Stomach smooth muscle (tissue), 2 donors: Measurements from ENCODE around the gene EXD1.
"Not testable (repeated sequence)": the region's sequence is repeated elsewhere in the genome, so short reads cannot be mapped to it uniquely, and the experiment has no call there.

Experiments used
- H3K27ac ChIP-seq: one replicate; pipeline ENCODE4 v1.7.0; 2013; ENCODE audit warnings: mild to moderate bottlenecking, low read length, inconsistent platforms
- H3K27me3 ChIP-seq, 2 donors: one replicate each; pipeline ENCODE4 v1.7.0; 2013; ENCODE audit warnings: low read length in 2 of 2; ENCODE audit not compliant: insufficient read depth in 2 of 2, control insufficient read depth in 1 of 2
- H3K36me3 ChIP-seq, 2 donors: one replicate each; pipeline ENCODE4 v1.7.0; 2013; ENCODE audit warnings: low read length in 2 of 2; ENCODE audit not compliant: control insufficient read depth in 2 of 2, insufficient read depth in 2 of 2
- H3K4me1 ChIP-seq: one replicate; pipeline ENCODE4 v1.7.0; 2013; ENCODE audit warnings: low read length; ENCODE audit not compliant: control insufficient read depth, insufficient read depth
- H3K4me3 ChIP-seq, 2 donors: one replicate each; pipeline ENCODE4 v1.7.0; 2013; ENCODE audit warnings: low read length in 2 of 2
- H3K9ac ChIP-seq, 2 donors: one replicate each; pipeline ENCODE4 v1.7.0; 2013; ENCODE audit warnings: low read length in 2 of 2, mild to moderate bottlenecking in 1 of 2
- H3K9me3 ChIP-seq, 2 donors: one replicate each; pipeline ENCODE4 v1.7.0; 2013; ENCODE audit warnings: low read length in 2 of 2; ENCODE audit not compliant: control insufficient read depth in 2 of 2
- donor health status: healthy.
- donor health status: Pancreatic carcinoma.

EXD1 gene

GRCh38 chr15:41230650-41231421 is at the start of gene EXD1, which contains the start of gene CHP1:
TSS of gene EXD1 (minus strand) at chr15:41230757. CDS start at chr15:41226575, 4,182 bp downstream.
TSS of gene CHP1 (plus strand) at chr15:41231268. CDS start at chr15:41231383, 115 bp downstream.
- Histone ChIP-seq H3K27ac (peak within 1 kb of the TSS; percentile 89), H3K36me3 (no peaks in the 10 kb centered on the region)

GRCh38 chr15:41279535-41280283 is 49.2 kb upstream of the EXD1 start:
- Histone ChIP-seq H3K4me3 (no peak overlapping the region), H3K9ac (no peak overlapping the region), H3K27me3 (no peaks in the 10 kb centered on the region), H3K9me3 (no peaks in the 10 kb centered on the region), H3K36me3 (peaks cover 12 to 16% of the 10 kb centered on the region in 2 donors), H3K27ac (no peak overlapping the region), H3K4me1 (no peaks in the 10 kb centered on the region)

More at GRCh38 chr15:41230650-41231421, at the start of gene EXD1, which contains the start of gene CHP1:
- peaks cover 16% of the 10 kb centered on the region for H3K4me1 ChIP-seq
- H3K27me3 ChIP-seq = no peaks in the 10 kb centered on the region
- peak within 1 kb of the TSS; percentile 70 to 93 for H3K9ac ChIP-seq
- H3K9me3 ChIP-seq = no peaks in the 10 kb centered on the region
- H3K4me3 ChIP-seq = peak within 1 kb of the TSS; percentile 70 to 97

GRCh38 chr15:41278319-41278718 is 47.8 kb upstream of the EXD1 start:
- H3K9ac ChIP-seq = no peak overlapping the region
- no peaks in the 10 kb centered on the region for H3K9me3 ChIP-seq
- peaks cover 15 to 20% of the 10 kb centered on the region in 2 donors for H3K36me3 ChIP-seq
- H3K4me1 ChIP-seq = no peaks in the 10 kb centered on the region
- H3K27ac ChIP-seq = no peak overlapping the region
- H3K27me3 ChIP-seq = no peaks in the 10 kb centered on the region
- no peak overlapping the region for H3K4me3 ChIP-seq

- no peaks in the 10 kb centered on the region for H3K27me3 ChIP-seq
- peaks cover 15 to 22% of the 10 kb centered on the region in 2 donors for H3K36me3 ChIP-seq
These were observed 46.3 kb upstream of the EXD1 start for GRCh38 chr15:41276831-41277230.

GRCh38 chr15:41269887-41270286 is 39.3 kb upstream of the EXD1 start:
- peaks cover 13 to 16% of the 10 kb centered on the region in 2 donors for H3K36me3 ChIP-seq

More at GRCh38 chr15:41276831-41277230, 46.3 kb upstream of the EXD1 start:
- H3K4me1 ChIP-seq = no peaks in the 10 kb centered on the region
- H3K9me3 ChIP-seq = no peaks in the 10 kb centered on the region
- no peak overlapping the region for H3K4me3 ChIP-seq
- H3K9ac ChIP-seq = no peak overlapping the region
- H3K27ac ChIP-seq = no peak overlapping the region

GRCh38 chr15:41263891-41264351 is 33.4 kb upstream of the EXD1 start:
- peaks cover 13 to 16% of the 10 kb centered on the region in 2 donors for H3K36me3 ChIP-seq
- no peak overlapping the region for H3K27ac ChIP-seq
- H3K9ac ChIP-seq = no peak overlapping the region

More at GRCh38 chr15:41269887-41270286, 39.3 kb upstream of the EXD1 start:
- H3K9me3 ChIP-seq = no peaks in the 10 kb centered on the region
- H3K4me3 ChIP-seq = no peak overlapping the region
- H3K4me1 ChIP-seq = no peaks in the 10 kb centered on the region
- no peaks in the 10 kb centered on the region for H3K27me3 ChIP-seq
- no peak overlapping the region for H3K27ac ChIP-seq
- no peak overlapping the region for H3K9ac ChIP-seq

GRCh38 chr15:41262571-41262970 is 32.0 kb upstream of the EXD1 start:
- Histone ChIP-seq H3K9me3 (no peaks in the 10 kb centered on the region), H3K27me3 (no peaks in the 10 kb centered on the region), H3K4me1 (no peaks in the 10 kb centered on the region), H3K4me3 (no peak overlapping the region), H3K9ac (no peak overlapping the region), H3K36me3 (peaks cover 17 to 23% of the 10 kb centered on the region in 2 donors), H3K27ac (no peak overlapping the region)

More at GRCh38 chr15:41263891-41264351, 33.4 kb upstream of the EXD1 start:
- no peaks in the 10 kb centered on the region for H3K9me3 ChIP-seq
- no peak overlapping the region for H3K4me3 ChIP-seq
- no peaks in the 10 kb centered on the region for H3K27me3 ChIP-seq
- no peaks in the 10 kb centered on the region for H3K4me1 ChIP-seq

- H3K9me3 ChIP-seq, H3K27me3 ChIP-seq, H3K4me3 ChIP-seq, H3K9ac ChIP-seq, H3K4me1 ChIP-seq, H3K27ac ChIP-seq: not testable (repeated sequence)
- H3K36me3 ChIP-seq = peaks cover 17 to 25% of the 10 kb centered on the region in 2 donors
These were observed 30.4 kb upstream of the EXD1 start for GRCh38 chr15:41260924-41261323.

- no peak overlapping the region for H3K9ac ChIP-seq
- no peaks in the 10 kb centered on the region for H3K4me1 ChIP-seq
- H3K36me3 ChIP-seq = peaks cover 17 to 19% of the 10 kb centered on the region in 2 donors
- H3K9me3 ChIP-seq = no peaks in the 10 kb centered on the region
- H3K27ac ChIP-seq = no peak overlapping the region
- no peaks in the 10 kb centered on the region for H3K27me3 ChIP-seq
- no peak overlapping the region for H3K4me3 ChIP-seq
These were observed 29.1 kb upstream of the EXD1 start for GRCh38 chr15:41259546-41260189.

GRCh38 chr15:41258750-41259471 is 28.4 kb upstream of the EXD1 start:
- Histone ChIP-seq H3K27me3 (no peaks in the 10 kb centered on the region), H3K4me1 (no peaks in the 10 kb centered on the region), H3K36me3 (peaks cover 12 to 14% of the 10 kb centered on the region in 2 donors), H3K27ac (no peak overlapping the region), H3K9ac (no peak overlapping the region), H3K9me3 (no peaks in the 10 kb centered on the region), H3K4me3 (no peak overlapping the region)
